ENCODE measurements around the gene ASTN2.
"Not testable (repeated sequence)": the region's sequence is repeated elsewhere in the genome, so short reads cannot be mapped to it uniquely, and the experiment has no call there.

The ASTN2 gene

DNA sequence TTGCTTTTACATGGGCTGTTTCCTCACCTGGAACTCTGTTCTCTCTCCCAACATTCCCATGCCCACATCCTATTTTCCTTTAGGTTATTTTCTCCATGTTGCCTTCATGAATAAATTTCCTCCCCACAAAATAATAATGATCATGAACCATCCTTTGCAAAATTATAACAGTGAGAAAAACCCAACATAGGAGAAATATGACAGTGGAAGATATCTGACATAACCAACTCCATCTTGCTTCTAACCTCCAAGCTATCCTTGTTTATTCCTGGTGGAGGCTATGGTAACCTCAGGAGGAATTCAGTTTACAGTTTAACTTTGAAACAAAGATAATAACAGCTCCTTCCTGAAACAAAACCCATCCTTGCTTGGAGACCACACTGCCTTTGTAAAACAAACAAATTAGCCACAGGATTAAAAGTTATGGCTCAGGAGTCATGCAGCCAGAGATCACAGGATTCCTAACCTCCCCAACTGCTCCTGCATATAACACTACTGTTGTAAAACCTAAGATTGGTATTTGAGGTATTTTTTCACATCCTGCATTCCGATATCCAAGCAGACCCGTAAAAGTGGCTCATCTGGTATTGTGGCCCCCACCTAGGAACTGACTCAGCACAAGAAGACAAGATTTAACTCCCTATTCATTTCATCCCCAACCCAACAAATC is 515.4 kb downstream of the ASTN2 start:
- no peaks in the 10 kb centered on the region for H3K9me3 ChIP-seq (ENCODE audit: insufficient read depth, low read length, severe bottlenecking)
- no peaks in the 10 kb centered on the region for H3K36me3 ChIP-seq (ENCODE audit: insufficient read depth, low read length)

GRCh38 chr9:116898131-116898530 is 516.7 kb downstream of the ASTN2 start:
- H3K27me3 ChIP-seq (ENCODE audit: insufficient read depth, low read length, poor library complexity); H3K4me3 ChIP-seq (ENCODE audit: low read depth in 1 of 2, low read length in 2 of 2); H3K4me1 ChIP-seq (ENCODE audit: insufficient read depth, low read length); H3K4me2 ChIP-seq (ENCODE audit: insufficient read depth, low read length); H3K79me2 ChIP-seq (ENCODE audit: insufficient read depth, low read length); DNase-seq; H4K20me1 ChIP-seq (ENCODE audit: insufficient read depth, low read length); H3K9ac ChIP-seq (ENCODE audit: low read depth, low read length); ATAC-seq (ENCODE audit: insufficient read depth, low read depth); H3K36me3 ChIP-seq (ENCODE audit: insufficient read depth, low read length); H2AFZ ChIP-seq (ENCODE audit: low read depth, low read length); H3K27ac ChIP-seq (ENCODE audit: low read length); H3K9me3 ChIP-seq (ENCODE audit: insufficient read depth, low read length, severe bottlenecking): not testable (repeated sequence)

More for the DNA sequence above, 515.4 kb downstream of the ASTN2 start:
- ATAC-seq (ENCODE audit: insufficient read depth, low read depth) (no peak), DNase-seq (no peak)
- no peak overlapping the region for H3K4me2 ChIP-seq (ENCODE audit: insufficient read depth, low read length)
- H3K27me3 ChIP-seq (ENCODE audit: insufficient read depth, low read length, poor library complexity) = no peaks in the 10 kb centered on the region
- H2AFZ ChIP-seq (ENCODE audit: low read depth, low read length) = no peak overlapping the region
- no peak overlapping the region for H3K4me3 ChIP-seq (ENCODE audit: low read depth in 1 of 2, low read length in 2 of 2)
- no peak overlapping the region for H3K9ac ChIP-seq (ENCODE audit: low read depth, low read length)
- no peak overlapping the region for H3K27ac ChIP-seq (ENCODE audit: low read length)
- TF ChIP-seq, protein P1, sequence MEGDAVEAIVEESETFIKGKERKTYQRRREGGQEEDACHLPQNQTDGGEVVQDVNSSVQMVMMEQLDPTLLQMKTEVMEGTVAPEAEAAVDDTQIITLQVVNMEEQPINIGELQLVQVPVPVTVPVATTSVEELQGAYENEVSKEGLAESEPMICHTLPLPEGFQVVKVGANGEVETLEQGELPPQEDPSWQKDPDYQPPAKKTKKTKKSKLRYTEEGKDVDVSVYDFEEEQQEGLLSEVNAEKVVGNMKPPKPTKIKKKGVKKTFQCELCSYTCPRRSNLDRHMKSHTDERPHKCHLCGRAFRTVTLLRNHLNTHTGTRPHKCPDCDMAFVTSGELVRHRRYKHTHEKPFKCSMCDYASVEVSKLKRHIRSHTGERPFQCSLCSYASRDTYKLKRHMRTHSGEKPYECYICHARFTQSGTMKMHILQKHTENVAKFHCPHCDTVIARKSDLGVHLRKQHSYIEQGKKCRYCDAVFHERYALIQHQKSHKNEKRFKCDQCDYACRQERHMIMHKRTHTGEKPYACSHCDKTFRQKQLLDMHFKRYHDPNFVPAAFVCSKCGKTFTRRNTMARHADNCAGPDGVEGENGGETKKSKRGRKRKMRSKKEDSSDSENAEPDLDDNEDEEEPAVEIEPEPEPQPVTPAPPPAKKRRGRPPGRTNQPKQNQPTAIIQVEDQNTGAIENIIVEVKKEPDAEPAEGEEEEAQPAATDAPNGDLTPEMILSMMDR (IDR thresholded peaks at IDR 0.05; ENCODE audit: borderline replicate concordance, extremely low read depth, low read length, poor library complexity, severe bottlenecking) = no peak
- TF ChIP-seq EZH2 (IDR thresholded peaks at IDR 0.05; ENCODE audit: borderline replicate concordance, low read depth, low read length, severe bottlenecking) = no peak
- no peaks in the 10 kb centered on the region for H3K4me1 ChIP-seq (ENCODE audit: insufficient read depth, low read length)
- no peaks in the 10 kb centered on the region for H3K79me2 ChIP-seq (ENCODE audit: insufficient read depth, low read length)
- no peaks in the 10 kb centered on the region for H4K20me1 ChIP-seq (ENCODE audit: insufficient read depth, low read length)

DNA sequence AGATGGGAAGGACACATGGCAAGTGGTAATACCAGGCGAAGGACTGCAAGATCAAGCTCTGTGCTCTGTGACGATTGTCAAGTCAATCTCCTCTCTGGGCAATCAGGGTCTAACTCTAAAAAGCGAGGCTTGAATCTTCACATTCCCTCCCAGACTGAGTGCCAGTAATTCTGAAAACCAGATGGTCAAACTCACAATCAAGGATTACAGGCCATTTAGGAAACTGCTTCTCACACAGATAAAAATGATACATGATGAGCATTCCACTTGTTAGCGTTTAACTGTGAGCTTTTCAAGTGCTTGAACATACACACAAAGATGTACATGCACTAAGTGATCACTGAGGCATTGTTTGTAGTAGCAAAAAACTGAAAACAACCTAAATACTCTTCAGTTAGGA is 517.7 kb downstream of the ASTN2 start:
- H3K4me1 ChIP-seq (ENCODE audit: insufficient read depth, low read length) = no peaks in the 10 kb centered on the region
- no peaks in the 10 kb centered on the region for H3K36me3 ChIP-seq (ENCODE audit: insufficient read depth, low read length)
- H3K9ac ChIP-seq (ENCODE audit: low read depth, low read length) = no peak overlapping the region
- TF ChIP-seq EZH2 (IDR thresholded peaks at IDR 0.05; ENCODE audit: borderline replicate concordance, low read depth, low read length, severe bottlenecking) = no peak
- TF ChIP-seq, protein P1 (IDR thresholded peaks at IDR 0.05; ENCODE audit: borderline replicate concordance, extremely low read depth, low read length, poor library complexity, severe bottlenecking) = no peak
- H3K4me3 ChIP-seq (ENCODE audit: low read depth in 1 of 2, low read length in 2 of 2) = no peak overlapping the region
- ATAC-seq (ENCODE audit: insufficient read depth, low read depth) (no peak), DNase-seq (no peak)
- H3K9me3 ChIP-seq (ENCODE audit: insufficient read depth, low read length, severe bottlenecking) = no peaks in the 10 kb centered on the region
- no peaks in the 10 kb centered on the region for H3K79me2 ChIP-seq (ENCODE audit: insufficient read depth, low read length)
- no peaks in the 10 kb centered on the region for H4K20me1 ChIP-seq (ENCODE audit: insufficient read depth, low read length)
- no peak overlapping the region for H2AFZ ChIP-seq (ENCODE audit: low read depth, low read length)
- H3K27ac ChIP-seq (ENCODE audit: low read length) = no peak overlapping the region
- H3K4me2 ChIP-seq (ENCODE audit: insufficient read depth, low read length) = no peak overlapping the region
- H3K27me3 ChIP-seq (ENCODE audit: insufficient read depth, low read length, poor library complexity) = no peaks in the 10 kb centered on the region

- TF ChIP-seq, protein P1 (IDR thresholded peaks at IDR 0.05; ENCODE audit: borderline replicate concordance, extremely low read depth, low read length, poor library complexity, severe bottlenecking) = no peak
- no peak for TF ChIP-seq EZH2 (IDR thresholded peaks at IDR 0.05; ENCODE audit: borderline replicate concordance, low read depth, low read length, severe bottlenecking)
- Histone ChIP-seq H3K27ac (ENCODE audit: low read length) (no peak overlapping the region), H3K9me3 (ENCODE audit: insufficient read depth, low read length, severe bottlenecking) (no peaks in the 10 kb centered on the region), H3K4me3 (ENCODE audit: low read depth in 1 of 2, low read length in 2 of 2) (no peak overlapping the region), H4K20me1 (ENCODE audit: insufficient read depth, low read length) (no peaks in the 10 kb centered on the region), H3K4me1 (ENCODE audit: insufficient read depth, low read length) (no peaks in the 10 kb centered on the region), H2AFZ (ENCODE audit: low read depth, low read length) (no peak overlapping the region), H3K36me3 (ENCODE audit: insufficient read depth, low read length) (no peaks in the 10 kb centered on the region), H3K4me2 (ENCODE audit: insufficient read depth, low read length) (no peak overlapping the region), H3K9ac (ENCODE audit: low read depth, low read length) (no peak overlapping the region), H3K27me3 (ENCODE audit: insufficient read depth, low read length, poor library complexity) (no peaks in the 10 kb centered on the region), H3K79me2 (ENCODE audit: insufficient read depth, low read length) (no peaks in the 10 kb centered on the region)
- ATAC-seq (ENCODE audit: insufficient read depth, low read depth) (no peak), DNase-seq (no peak)
Measured at GRCh38 chr9:116895961-116896360, 518.9 kb downstream of the ASTN2 start.

Measured in DND-41 (cell line).